ENCODE measurements around the gene BCL2L13. TPM values are rescaled to one million over a fixed set of nuclear protein-coding genes. Genes with fewer than 3 reads are reported as not detected.

Gene BCL2L13
- total RNA-seq, 1 donor from 2014 or later: 35.3 TPM

DNA sequence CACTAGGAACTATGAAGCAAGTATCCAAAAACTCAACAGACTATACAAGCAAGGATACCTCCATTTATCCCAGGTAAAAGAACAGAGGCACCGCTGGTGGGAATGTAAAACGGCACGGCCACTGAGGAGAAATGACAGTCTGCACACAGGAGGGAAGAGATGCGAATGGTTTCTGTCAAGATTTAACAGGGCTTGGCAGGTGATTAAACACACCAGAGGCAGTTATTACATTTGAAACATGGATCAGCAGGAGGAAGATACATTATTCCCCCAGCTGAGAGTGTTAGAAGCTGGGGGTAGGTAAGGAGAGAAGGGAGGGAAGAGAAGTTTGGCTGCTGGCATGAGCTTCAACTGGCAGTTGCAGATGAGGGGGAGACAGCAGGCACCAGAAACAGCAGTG is 40.2 kb upstream of the BCL2L13 start:
- H3K4me3 ChIP-seq (ENCODE audit: low read depth, low read length): no peak overlapping the region
- no peak for DNase-seq (ENCODE audit: low read depth)
- TF ChIP-seq, protein P1, sequence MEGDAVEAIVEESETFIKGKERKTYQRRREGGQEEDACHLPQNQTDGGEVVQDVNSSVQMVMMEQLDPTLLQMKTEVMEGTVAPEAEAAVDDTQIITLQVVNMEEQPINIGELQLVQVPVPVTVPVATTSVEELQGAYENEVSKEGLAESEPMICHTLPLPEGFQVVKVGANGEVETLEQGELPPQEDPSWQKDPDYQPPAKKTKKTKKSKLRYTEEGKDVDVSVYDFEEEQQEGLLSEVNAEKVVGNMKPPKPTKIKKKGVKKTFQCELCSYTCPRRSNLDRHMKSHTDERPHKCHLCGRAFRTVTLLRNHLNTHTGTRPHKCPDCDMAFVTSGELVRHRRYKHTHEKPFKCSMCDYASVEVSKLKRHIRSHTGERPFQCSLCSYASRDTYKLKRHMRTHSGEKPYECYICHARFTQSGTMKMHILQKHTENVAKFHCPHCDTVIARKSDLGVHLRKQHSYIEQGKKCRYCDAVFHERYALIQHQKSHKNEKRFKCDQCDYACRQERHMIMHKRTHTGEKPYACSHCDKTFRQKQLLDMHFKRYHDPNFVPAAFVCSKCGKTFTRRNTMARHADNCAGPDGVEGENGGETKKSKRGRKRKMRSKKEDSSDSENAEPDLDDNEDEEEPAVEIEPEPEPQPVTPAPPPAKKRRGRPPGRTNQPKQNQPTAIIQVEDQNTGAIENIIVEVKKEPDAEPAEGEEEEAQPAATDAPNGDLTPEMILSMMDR (conservative IDR thresholded peaks at IDR 0.05; ENCODE audit: low read depth, low read length): no peak

- H3K4me3 ChIP-seq (ENCODE audit: low read depth, low read length): no peak overlapping the region
- TF ChIP-seq, protein P1 (conservative IDR thresholded peaks at IDR 0.05; ENCODE audit: low read depth, low read length): no peak
- DNase-seq (ENCODE audit: low read depth): no peak
Observed at GRCh38 chr22:17601031-17601430, 37.5 kb upstream of the BCL2L13 start.

DNA sequence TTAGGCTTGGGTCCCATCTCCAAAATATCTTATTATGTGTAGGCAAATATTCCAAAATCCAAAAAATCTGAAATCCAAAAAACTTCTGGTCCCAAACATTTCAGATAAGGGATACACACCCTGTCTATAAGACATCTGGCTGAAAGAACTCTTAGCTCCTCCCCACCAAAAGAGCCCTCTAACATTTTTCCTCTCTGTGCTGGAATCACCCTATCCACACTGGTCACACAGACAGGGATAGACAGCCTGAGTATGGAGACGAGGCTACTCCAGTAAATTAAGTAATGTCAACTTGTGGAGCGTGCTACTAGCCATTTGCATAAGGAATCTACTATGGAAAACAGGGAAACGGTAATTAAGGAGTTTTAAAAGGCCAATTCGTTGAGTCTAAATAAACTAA is 34.9 kb upstream of the BCL2L13 start:
- TF ChIP-seq, protein P1 (conservative IDR thresholded peaks at IDR 0.05; ENCODE audit: low read depth, low read length): no peak
- DNase-seq (ENCODE audit: low read depth): no peak
- no peak overlapping the region for H3K4me3 ChIP-seq (ENCODE audit: low read depth, low read length)

DNA sequence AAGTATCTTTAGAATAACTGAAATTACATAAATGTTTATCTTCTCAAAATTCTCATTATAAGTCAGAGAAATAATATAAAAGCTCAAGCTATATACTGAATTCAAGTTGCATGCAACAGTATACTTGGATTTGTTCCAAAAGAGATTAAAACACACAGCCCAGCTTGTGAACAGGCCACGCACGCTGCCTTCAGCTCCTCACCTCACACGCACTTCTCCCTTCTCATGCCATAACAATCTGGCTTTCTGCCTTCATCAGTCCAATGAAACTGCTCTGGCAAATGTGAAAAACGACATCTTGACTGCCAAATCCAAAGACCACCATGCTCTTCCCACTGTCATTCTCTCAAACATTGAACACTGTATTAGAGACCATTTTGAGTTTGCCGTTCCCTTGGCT is 32.1 kb upstream of the BCL2L13 start:
- no peak overlapping the region for H3K4me3 ChIP-seq (ENCODE audit: low read depth, low read length)
- DNase-seq (ENCODE audit: low read depth): no peak
- TF ChIP-seq, protein P1 (conservative IDR thresholded peaks at IDR 0.05; ENCODE audit: low read depth, low read length): no peak

- no peak overlapping the region for H3K4me3 ChIP-seq (ENCODE audit: low read depth, low read length)
- TF ChIP-seq, protein P1 (conservative IDR thresholded peaks at IDR 0.05; ENCODE audit: low read depth, low read length): no peak
- DNase-seq (ENCODE audit: low read depth): no peak
Observed at GRCh38 chr22:17607891-17608521, 30.6 kb upstream of the BCL2L13 start.

DNA sequence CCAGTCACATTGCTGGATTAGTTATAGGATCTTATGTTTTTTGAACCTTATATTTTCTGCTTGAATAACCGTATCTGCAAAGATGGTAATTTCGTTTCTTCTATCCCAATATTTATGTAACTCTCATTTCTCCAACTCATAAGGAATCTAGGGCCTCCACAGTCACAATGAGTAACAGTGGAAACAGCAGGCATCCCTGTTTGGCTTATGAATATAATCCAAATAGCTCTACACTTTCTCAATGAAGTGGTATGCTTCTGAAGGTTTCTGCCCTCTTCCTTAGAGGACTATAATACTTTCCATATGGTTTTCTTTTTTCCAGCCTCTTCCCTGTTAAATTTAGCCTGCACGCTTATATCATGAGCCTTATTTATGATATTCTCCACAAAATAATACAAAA is 26.5 kb upstream of the BCL2L13 start:
- TF ChIP-seq, protein P1 (conservative IDR thresholded peaks at IDR 0.05; ENCODE audit: low read depth, low read length): no peak
- H3K4me3 ChIP-seq (ENCODE audit: low read depth, low read length): no peak overlapping the region
- DNase-seq (ENCODE audit: low read depth): no peak

GRCh38 chr22:17613280-17613679 is 25.3 kb upstream of the BCL2L13 start:
- no peak for DNase-seq (ENCODE audit: low read depth)
- TF ChIP-seq, protein P1 (conservative IDR thresholded peaks at IDR 0.05; ENCODE audit: low read depth, low read length): no peak

More at GRCh38 chr22:17613280-17613679, 25.3 kb upstream of the BCL2L13 start:
- H3K4me3 ChIP-seq (ENCODE audit: low read depth, low read length): no peak overlapping the region

All from epithelial cell of proximal tubule (primary cell).